ENCODE results near the gene SF3B1. TPM values are rescaled to one million over a fixed set of nuclear protein-coding genes. Genes with fewer than 3 reads are reported as not detected.

The SF3B1 gene, protein sequence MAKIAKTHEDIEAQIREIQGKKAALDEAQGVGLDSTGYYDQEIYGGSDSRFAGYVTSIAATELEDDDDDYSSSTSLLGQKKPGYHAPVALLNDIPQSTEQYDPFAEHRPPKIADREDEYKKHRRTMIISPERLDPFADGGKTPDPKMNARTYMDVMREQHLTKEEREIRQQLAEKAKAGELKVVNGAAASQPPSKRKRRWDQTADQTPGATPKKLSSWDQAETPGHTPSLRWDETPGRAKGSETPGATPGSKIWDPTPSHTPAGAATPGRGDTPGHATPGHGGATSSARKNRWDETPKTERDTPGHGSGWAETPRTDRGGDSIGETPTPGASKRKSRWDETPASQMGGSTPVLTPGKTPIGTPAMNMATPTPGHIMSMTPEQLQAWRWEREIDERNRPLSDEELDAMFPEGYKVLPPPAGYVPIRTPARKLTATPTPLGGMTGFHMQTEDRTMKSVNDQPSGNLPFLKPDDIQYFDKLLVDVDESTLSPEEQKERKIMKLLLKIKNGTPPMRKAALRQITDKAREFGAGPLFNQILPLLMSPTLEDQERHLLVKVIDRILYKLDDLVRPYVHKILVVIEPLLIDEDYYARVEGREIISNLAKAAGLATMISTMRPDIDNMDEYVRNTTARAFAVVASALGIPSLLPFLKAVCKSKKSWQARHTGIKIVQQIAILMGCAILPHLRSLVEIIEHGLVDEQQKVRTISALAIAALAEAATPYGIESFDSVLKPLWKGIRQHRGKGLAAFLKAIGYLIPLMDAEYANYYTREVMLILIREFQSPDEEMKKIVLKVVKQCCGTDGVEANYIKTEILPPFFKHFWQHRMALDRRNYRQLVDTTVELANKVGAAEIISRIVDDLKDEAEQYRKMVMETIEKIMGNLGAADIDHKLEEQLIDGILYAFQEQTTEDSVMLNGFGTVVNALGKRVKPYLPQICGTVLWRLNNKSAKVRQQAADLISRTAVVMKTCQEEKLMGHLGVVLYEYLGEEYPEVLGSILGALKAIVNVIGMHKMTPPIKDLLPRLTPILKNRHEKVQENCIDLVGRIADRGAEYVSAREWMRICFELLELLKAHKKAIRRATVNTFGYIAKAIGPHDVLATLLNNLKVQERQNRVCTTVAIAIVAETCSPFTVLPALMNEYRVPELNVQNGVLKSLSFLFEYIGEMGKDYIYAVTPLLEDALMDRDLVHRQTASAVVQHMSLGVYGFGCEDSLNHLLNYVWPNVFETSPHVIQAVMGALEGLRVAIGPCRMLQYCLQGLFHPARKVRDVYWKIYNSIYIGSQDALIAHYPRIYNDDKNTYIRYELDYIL
- total RNA-seq (2022; extraction: Qiagen RNA extraction; ENCODE audit: low read depth) = 133 to 150 TPM (median 136 TPM) in 5 replicates

DNA sequence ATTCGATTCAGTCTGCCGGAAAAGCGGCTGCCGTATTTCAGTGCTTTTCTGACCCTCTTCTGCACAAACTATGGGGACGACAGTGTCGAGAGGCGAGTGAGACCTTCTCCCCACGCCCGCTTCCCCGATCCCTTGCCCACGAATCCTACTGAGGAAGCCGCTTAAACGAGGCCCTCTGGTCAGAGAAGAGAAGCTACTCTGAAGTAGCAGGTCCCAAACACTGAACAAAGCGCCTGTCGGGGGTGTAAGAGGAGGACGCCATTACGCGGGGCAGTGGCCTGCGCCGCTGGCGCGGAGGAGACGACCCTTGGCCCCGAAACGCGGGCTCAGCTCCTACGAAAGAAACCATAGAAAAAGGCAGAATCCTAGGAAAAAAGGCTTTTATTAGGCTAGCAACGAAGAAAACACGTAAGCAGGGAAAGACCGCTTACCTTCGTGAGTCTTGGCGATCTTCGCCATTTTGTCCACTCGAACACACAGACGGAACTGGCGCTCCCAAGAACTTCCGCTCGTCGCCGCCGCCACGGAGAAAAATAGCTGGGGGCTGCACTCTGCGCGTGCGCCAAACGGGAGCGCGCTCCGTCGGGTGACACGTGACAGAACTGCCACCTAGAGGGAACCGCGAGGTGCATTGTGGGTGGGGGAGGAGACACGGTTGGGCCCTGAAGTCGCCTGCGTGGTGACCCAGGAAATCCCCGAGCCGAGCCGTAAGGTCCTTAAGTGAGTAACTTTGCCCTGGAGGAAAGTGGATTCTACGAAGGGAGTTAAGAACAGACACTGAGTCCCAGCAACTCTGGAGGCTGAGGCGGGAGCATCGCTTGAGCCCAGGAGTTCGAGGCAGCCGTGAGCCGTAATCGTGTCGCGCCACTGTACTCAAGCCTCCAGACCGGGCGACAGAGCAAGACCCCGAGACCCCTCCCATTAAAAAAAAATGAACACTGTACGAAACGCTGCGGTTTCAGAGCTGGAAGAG, at the start of gene SF3B1:
Gene SF3B1 (minus strand): TSS at position 488 of the 973 bp plus-strand sequence. CDS start 29 bp downstream, at position 459.

DNA sequence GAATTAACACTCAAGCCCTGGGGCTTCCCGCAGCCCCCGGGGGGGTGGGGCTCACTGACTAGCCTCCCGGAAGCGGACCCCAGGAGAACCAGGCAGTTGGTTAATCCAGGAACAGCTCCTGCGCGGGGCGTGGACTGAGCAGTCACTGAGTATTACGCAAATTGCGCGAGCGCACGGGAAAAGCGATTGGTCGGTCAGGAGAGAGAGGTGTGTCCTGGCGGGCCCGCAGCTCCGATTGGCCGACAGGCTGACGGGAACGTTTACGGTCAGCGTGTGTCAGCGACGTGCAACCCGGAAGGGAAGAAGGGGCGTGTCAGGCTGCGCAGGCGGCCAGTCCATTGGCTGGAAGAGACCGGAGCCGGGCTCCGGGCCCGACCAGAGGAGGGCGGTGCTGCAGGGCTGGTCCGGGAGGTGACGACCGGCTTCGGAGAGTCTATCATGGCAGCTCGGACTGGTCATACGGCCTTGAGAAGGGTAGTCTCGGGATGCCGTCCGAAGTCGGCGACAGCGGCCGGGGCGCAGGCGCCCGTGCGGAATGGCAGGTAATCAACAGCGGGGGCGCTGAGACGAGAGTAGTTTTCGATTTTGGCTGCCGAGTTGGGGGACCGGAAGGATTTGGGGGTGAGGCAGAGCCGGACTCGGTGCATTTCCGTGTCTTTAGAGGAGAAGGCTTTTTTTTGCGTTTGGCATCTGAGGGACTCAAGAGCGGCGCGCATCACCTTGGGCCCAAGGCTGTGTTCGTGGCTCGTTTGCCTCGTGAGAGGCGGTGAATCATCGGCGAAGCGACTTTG, 18.5 kb upstream of the SF3B1 start, which contains the start of gene COQ10B:
Gene COQ10B (plus strand): TSS at position 430 of the 791 bp plus-strand sequence. CDS start 9 bp downstream, at position 439.

Other genes with a start within 250 kb of the SF3B1 start
- gene ANKRD44, start 124.2 kb downstream of the SF3B1 start, total RNA-seq (2022; extraction: Qiagen RNA extraction; ENCODE audit: low read depth) = 1.1 to 2.2 TPM (median 1.5 TPM) in 5 replicates
- gene COQ10B, start 18.5 kb upstream of the SF3B1 start, total RNA-seq (2022; extraction: Qiagen RNA extraction; ENCODE audit: low read depth) = 18.7 to 22.1 TPM (median 19.5 TPM) in 5 replicates
- 654 to 760 TPM (median 691 TPM) in 5 replicates for gene HSPD1, start 64.8 kb upstream of the SF3B1 start, total RNA-seq (2022; extraction: Qiagen RNA extraction; ENCODE audit: low read depth)
- 479 to 966 TPM (median 549 TPM) in 5 replicates for gene HSPE1, start 65.4 kb upstream of the SF3B1 start, total RNA-seq (2022; extraction: Qiagen RNA extraction; ENCODE audit: low read depth)
- 24.7 to 42.6 TPM (median 30.9 TPM) in 5 replicates for gene MOB4, start 81.0 kb upstream of the SF3B1 start, total RNA-seq (2022; extraction: Qiagen RNA extraction; ENCODE audit: low read depth)
- gene RFTN2, start 240.6 kb upstream of the SF3B1 start, total RNA-seq (2022; extraction: Qiagen RNA extraction; ENCODE audit: low read depth) = not detected in 5 replicates